ENCODE results near the gene ATG12.

GRCh38 chr5:115843444-115844130, 2.2 kb upstream of the ATG12 start:
- TF ChIP-seq FOSL1 (IDR thresholded peaks at IDR 0.05; ENCODE audit: insufficient read depth, low read depth, low read length) (no peak), CTCF (IDR thresholded peaks at IDR 0.05; ENCODE audit: control extremely low read depth in 1 of 3, insufficient read depth in 1 of 3, low read depth in 1 of 3, low read length in 3 of 3) (no peak), CBX5 (IDR thresholded peaks at IDR 0.05; ENCODE audit: low read depth, low read length) (no peak), EP300 (IDR thresholded peaks at IDR 0.05; ENCODE audit: borderline replicate concordance in 1 of 2, low read depth in 2 of 2, low read length in 2 of 2) (no peak)
